GM12801 (cell line): ENCODE data around the gene PUS1.

Experiments
- CTCF ChIP-seq: IDR thresholded peaks from one replicate; pipeline ENCODE4 v1.5.1; 2011; ENCODE audit warnings: control low read depth; ENCODE audit not compliant: insufficient read length; ENCODE audit errors: extremely low read depth

PUS1 gene

GRCh38 chr12:131911028-131911650 lies 17.9 kb upstream of the PUS1 start:
- TF ChIP-seq CTCF = no peak

- TF ChIP-seq CTCF = no peak
Measured at GRCh38 chr12:131911851-131912477, 17.1 kb upstream of the PUS1 start.

- TF ChIP-seq CTCF = no peak
Measured at GRCh38 chr12:131912518-131913274, 16.4 kb upstream of the PUS1 start.

GRCh38 chr12:131913666-131914065 lies 15.4 kb upstream of the PUS1 start:
- no peak for TF ChIP-seq CTCF

- TF ChIP-seq CTCF = no peak
Measured at GRCh38 chr12:131914179-131914702, 14.8 kb upstream of the PUS1 start.

- TF ChIP-seq CTCF = no peak
Measured at GRCh38 chr12:131915000-131915689, 13.9 kb upstream of the PUS1 start.

- TF ChIP-seq CTCF = no peak
Measured at GRCh38 chr12:131915823-131916222, 13.3 kb upstream of the PUS1 start.
